HEK293 (cell line): Measurements from ENCODE around the gene LOX.

ENCODE experiments used
- CTCF ChIP-seq: fragments of 450-650 bp; formaldehyde crosslinking; IDR thresholded peaks from 2 replicates; pipeline ENCODE4 v1.5.1; 2016; ENCODE audit warnings: missing biosample characterization, missing genetic modification characterization
- PRDM10 ChIP-seq: fragments of 450-650 bp; formaldehyde crosslinking; IDR thresholded peaks from 2 replicates; pipeline ENCODE4 v1.5.1; 2016; ENCODE audit warnings: missing biosample characterization, missing genetic modification characterization
- REST ChIP-seq: fragments of 450-650 bp; formaldehyde crosslinking; IDR thresholded peaks from 2 replicates; pipeline ENCODE4 v1.5.1; 2016; ENCODE audit warnings: missing biosample characterization, missing genetic modification characterization
- ZIC2 ChIP-seq: fragments of 450-650 bp; formaldehyde crosslinking; IDR thresholded peaks from 2 replicates; pipeline ENCODE4 v1.5.1; 2016; ENCODE audit warnings: missing biosample characterization, missing genetic modification characterization
- ZNF138 ChIP-seq: fragments of 450-650 bp; formaldehyde crosslinking; IDR thresholded peaks from 2 replicates; pipeline ENCODE4 v1.5.1; 2016; ENCODE audit warnings: missing biosample characterization, missing genetic modification characterization, borderline replicate concordance
- ZNF140 ChIP-seq: fragments of 450-650 bp; formaldehyde crosslinking; IDR thresholded peaks from 2 replicates; pipeline ENCODE4 v1.5.1; 2016; ENCODE audit warnings: missing biosample characterization, missing genetic modification characterization
- ZNF292 ChIP-seq: fragments of 450-650 bp; formaldehyde crosslinking; IDR thresholded peaks from 2 replicates; pipeline ENCODE4 v1.5.1; 2016; ENCODE audit warnings: low read depth, missing biosample characterization, missing genetic modification characterization, borderline replicate concordance
- ZNF629 ChIP-seq: fragments of 450-650 bp; formaldehyde crosslinking; IDR thresholded peaks from 2 replicates; pipeline ENCODE4 v1.5.1; 2017; ENCODE audit warnings: missing biosample characterization, missing genetic modification characterization
- TF ChIP-seq, protein P1 (sequence below): fragments of 450-650 bp; formaldehyde crosslinking; IDR thresholded peaks from 2 replicates; pipeline ENCODE4 v1.5.1; 2017; ENCODE audit warnings: missing biosample characterization, missing genetic modification characterization

DNA sequence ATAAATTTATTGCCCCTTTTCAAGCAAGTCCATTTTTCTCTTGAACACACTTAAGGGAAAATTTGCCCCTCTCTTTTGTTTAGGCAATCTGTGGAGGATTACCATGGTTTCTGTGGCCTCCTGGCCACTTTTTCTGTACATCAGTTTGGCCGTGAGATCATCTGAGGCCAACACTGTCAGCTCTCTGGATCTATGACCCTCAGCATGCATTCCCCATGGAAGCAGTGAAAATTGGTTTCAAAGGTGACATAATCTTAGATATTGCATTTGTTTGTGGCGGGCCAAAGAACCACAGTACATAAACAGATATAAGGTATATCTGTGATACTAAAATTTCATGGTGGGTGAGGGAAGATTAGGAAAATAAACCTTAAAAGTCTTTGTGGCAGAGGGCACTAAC, 46.7 kb upstream of the LOX start:
- TF ChIP-seq CTCF (tag by site-specific recombination) (no peak), ZNF138 (tag by site-specific recombination) (no peak), ZNF629 (tag by site-specific recombination) (no peak), ZNF292 (tag by site-specific recombination) (no peak), REST (tag by site-specific recombination) (no peak), ZNF140 (no peak), ZIC2 (tag by site-specific recombination) (no peak), PRDM10 (tag by site-specific recombination) (no peak)
- TF ChIP-seq, protein P1, sequence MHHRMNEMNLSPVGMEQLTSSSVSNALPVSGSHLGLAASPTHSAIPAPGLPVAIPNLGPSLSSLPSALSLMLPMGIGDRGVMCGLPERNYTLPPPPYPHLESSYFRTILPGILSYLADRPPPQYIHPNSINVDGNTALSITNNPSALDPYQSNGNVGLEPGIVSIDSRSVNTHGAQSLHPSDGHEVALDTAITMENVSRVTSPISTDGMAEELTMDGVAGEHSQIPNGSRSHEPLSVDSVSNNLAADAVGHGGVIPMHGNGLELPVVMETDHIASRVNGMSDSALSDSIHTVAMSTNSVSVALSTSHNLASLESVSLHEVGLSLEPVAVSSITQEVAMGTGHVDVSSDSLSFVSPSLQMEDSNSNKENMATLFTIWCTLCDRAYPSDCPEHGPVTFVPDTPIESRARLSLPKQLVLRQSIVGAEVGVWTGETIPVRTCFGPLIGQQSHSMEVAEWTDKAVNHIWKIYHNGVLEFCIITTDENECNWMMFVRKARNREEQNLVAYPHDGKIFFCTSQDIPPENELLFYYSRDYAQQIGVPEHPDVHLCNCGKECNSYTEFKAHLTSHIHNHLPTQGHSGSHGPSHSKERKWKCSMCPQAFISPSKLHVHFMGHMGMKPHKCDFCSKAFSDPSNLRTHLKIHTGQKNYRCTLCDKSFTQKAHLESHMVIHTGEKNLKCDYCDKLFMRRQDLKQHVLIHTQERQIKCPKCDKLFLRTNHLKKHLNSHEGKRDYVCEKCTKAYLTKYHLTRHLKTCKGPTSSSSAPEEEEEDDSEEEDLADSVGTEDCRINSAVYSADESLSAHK (tag by site-specific recombination): no peak
